K562 (cell line): ENCODE measurements around the gene AKAP7. TPM values are rescaled to one million over a fixed set of nuclear protein-coding genes. Genes with fewer than 3 reads are reported as not detected.

Experiments
- MGA ChIP-seq: fragments of 450-650 bp; IDR thresholded peaks from 2 replicates; pipeline ENCODE4 v1.6.1; 2016; ENCODE audit warnings: mild to moderate bottlenecking, moderate library complexity
- RBM25 ChIP-seq: fragments of 200-400 bp; formaldehyde crosslinking; IDR thresholded peaks from 2 replicates; pipeline ENCODE4 v1.6.1; 2018; ENCODE audit warnings: low read length, low read depth, moderate library complexity; ENCODE audit not compliant: severe bottlenecking
- RFX7 ChIP-seq: fragments of 250-450 bp; sonication (Bioruptor Pico); IDR thresholded peaks from 2 replicates; pipeline ENCODE4 v1.5.1; 2021; ENCODE audit warnings: mild to moderate bottlenecking
- polyA plus RNA-seq, 8 experiments: library from polyadenylated mRNA; depleted of rRNA in 4 of 8; stranded (reverse) in 5 of 8; unstranded in 3 of 8; fragments of >200 nt; fragmentation: Nextera tagmentation in 2 of 8; fragmentation: Illumina TruSeq in 1 of 8; extraction: Ambion mirVana in 2 of 8; extraction: Trizol in 1 of 8; gene quantifications; 2 replicates each; pipeline versions ENCODE4 v1.2.1 to v1.2.3, GENCODE V29; 2011 to 2014; ENCODE audit warnings: inconsistent platforms in 1 of 8, missing spikeins in 1 of 8
- total RNA-seq, 7 experiments: library from RNA; depleted of rRNA in 6 of 7; stranded (reverse); fragments of >200 nt in 6 of 7; fragmentation: Illumina TruSeq in 2 of 7; extraction: Trizol in 2 of 7; gene quantifications; 2 replicates each; pipeline versions ENCODE4 v1.2.1 to v1.2.3, GENCODE V29; 2011 to 2021; ENCODE audit warnings: low replicate concordance in 1 of 7
- TF ChIP-seq, protein P1 (sequence below), 3 experiments: IDR thresholded peaks in 2 of 3; conservative IDR thresholded peaks in 1 of 3; 2 replicates each; pipeline ENCODE4 v1.5.1; 2011 to 2012; ENCODE audit warnings: low read length in 3 of 3, mild to moderate bottlenecking in 3 of 3, control low read depth in 2 of 3, improper control_type of control experiment in 1 of 3, inconsistent platforms in 1 of 3, low read depth in 1 of 3, mixed read lengths in 1 of 3, moderate library complexity in 1 of 3; ENCODE audit not compliant: insufficient read depth in 2 of 3
- TF ChIP-seq, protein P2 (sequence below): fragments of 450-650 bp; IDR thresholded peaks from 2 replicates; pipeline ENCODE4 v1.6.1; 2016; ENCODE audit warnings: low read depth, mild to moderate bottlenecking, moderate library complexity

AKAP7 gene
- total and polyA plus RNA-seq, 9 of the 15 experiments (the other 6 are each of a cell fraction or from before 2014, with no cell fraction given) = 0.82 to 2.6 (median 1.6) TPM

DNA sequence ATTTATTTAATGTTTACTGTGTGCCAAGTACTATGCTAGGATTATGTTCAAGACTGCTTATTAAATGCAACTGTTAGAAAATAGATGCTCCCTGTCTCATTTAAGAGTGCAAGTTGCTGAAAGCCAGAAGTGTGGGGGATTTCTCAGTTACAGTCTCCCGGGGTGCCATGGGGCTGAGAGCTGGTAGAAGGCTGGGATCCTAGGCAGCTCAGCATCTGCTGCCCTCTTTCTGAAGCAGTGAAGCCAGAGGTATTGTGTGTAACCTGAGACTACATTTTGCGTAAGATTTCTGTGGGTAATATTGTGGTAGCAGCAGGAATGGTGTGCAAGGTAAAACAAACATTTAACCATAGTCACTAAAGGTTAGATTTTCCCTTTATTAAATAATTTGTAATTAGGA is 120.6 kb downstream of the AKAP7 start (continued):
- TF ChIP-seq MGA (no peak), RBM25 (no peak), RFX7 (CRISPR knock-in tag) (no peak)
- TF ChIP-seq, protein P1, sequence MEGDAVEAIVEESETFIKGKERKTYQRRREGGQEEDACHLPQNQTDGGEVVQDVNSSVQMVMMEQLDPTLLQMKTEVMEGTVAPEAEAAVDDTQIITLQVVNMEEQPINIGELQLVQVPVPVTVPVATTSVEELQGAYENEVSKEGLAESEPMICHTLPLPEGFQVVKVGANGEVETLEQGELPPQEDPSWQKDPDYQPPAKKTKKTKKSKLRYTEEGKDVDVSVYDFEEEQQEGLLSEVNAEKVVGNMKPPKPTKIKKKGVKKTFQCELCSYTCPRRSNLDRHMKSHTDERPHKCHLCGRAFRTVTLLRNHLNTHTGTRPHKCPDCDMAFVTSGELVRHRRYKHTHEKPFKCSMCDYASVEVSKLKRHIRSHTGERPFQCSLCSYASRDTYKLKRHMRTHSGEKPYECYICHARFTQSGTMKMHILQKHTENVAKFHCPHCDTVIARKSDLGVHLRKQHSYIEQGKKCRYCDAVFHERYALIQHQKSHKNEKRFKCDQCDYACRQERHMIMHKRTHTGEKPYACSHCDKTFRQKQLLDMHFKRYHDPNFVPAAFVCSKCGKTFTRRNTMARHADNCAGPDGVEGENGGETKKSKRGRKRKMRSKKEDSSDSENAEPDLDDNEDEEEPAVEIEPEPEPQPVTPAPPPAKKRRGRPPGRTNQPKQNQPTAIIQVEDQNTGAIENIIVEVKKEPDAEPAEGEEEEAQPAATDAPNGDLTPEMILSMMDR (IDR thresholded peaks at IDR 0.05 in 2 of 3, conservative IDR thresholded peaks at IDR 0.05 in 1 of 3; ENCODE audit: insufficient read depth in 2 of 3, low read depth in 1 of 3, low read length in 3 of 3) = no peak
- TF ChIP-seq, protein P2, sequence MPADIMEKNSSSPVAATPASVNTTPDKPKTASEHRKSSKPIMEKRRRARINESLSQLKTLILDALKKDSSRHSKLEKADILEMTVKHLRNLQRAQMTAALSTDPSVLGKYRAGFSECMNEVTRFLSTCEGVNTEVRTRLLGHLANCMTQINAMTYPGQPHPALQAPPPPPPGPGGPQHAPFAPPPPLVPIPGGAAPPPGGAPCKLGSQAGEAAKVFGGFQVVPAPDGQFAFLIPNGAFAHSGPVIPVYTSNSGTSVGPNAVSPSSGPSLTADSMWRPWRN = no peak
- TF ChIP-seq, all 486 proteins: peak for 0
